ENCODE measurements around the gene MAP3K6. TPM values are rescaled to one million over a fixed set of nuclear protein-coding genes. Genes with fewer than 3 reads are reported as not detected.

MAP3K6 gene
- total and polyA plus RNA-seq, 2 of the 13 experiments (the other 11 are each of a cell fraction or from before 2014, with no cell fraction given), result 2.7 to 3.2 TPM

DNA sequence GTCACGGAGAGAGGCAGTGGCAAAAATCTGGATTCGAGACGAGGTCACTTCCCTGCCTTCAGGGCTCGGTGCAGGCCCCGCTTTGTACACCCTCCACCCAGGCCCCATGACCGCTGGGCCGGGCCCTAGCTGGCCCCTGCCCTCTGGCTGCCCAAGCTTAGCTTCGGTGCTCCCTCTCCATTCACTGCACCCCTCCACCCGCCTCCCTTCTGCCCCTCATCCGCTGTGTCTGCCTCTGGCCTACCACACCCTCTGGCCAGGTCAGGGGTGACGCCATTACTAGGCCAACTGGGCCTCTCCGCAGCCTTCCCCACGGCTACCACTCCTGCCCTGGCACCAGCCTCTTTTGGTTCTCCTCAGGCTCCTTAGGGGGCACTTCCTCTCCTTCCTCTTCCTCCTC lies 16.9 kb upstream of the MAP3K6 start:
- no peak for TF ChIP-seq DPF2 (CRISPR knock-in tag; IDR thresholded peaks at IDR 0.05; ENCODE audit: borderline replicate concordance, low read depth)
- no peak for TF ChIP-seq FIP1L1 (IDR thresholded peaks at IDR 0.05; ENCODE audit: borderline replicate concordance, insufficient read depth, low read depth, low read length)
- intact Hi-C loops (cut with micrococcal nuclease; ENCODE audit: unreplicated experiment) (no loop called here), in situ Hi-C loops (cut with HindIII; ENCODE audit: extremely low pct_ligation_motif_present, low pct_unique_long_range_greater_than_20kb) (no loop called here)
- ChIA-PET POLR2A (no interaction called here), CTCF (ENCODE audit: low intra/inter-chr PET ratio, low total read pairs) (no interaction called here)
- Histone ChIP-seq H3K4me3 (replicated peaks in 1 of 3; ENCODE audit: insufficient read depth in 1 of 3, low read depth in 2 of 3, low read length in 3 of 3) (no peak overlapping the region), H3K27ac (ENCODE audit: extremely low read length, insufficient read depth, low read length) (no peak overlapping the region), H3K4me2 (ENCODE audit: low read depth, low read length) (0 out of 2 replicates have a peak overlapping the region, but pooled peaks have one; percentile 1), H3K4me1 (ENCODE audit: insufficient read depth, low read length) (no peaks in the 10 kb centered on the region), H3K27me3 (ENCODE audit: control insufficient read depth in 1 of 2, insufficient read depth in 2 of 2, low read length in 2 of 2) (peaks cover 8 to 42% of the 10 kb centered on the region in 2 experiments), H2AFZ (ENCODE audit: low read length) (no peak overlapping the region), H3K9me3 (ENCODE audit: low read length) (no peaks in the 10 kb centered on the region), H3K9ac (ENCODE audit: insufficient read depth, low read depth, low read length) (no peak overlapping the region), H4K20me1 (ENCODE audit: insufficient read depth, low read length) (no peaks in the 10 kb centered on the region), H3K36me3 (replicated peaks in 1 of 2; ENCODE audit: control insufficient read depth in 1 of 2, insufficient read depth in 2 of 2, low read length in 2 of 2) (no peaks in the 10 kb centered on the region), H3K79me2 (ENCODE audit: insufficient read depth, low read length) (no peaks in the 10 kb centered on the region)
- FAIRE-seq (no peak), ATAC-seq (no peak), DNase-seq (ENCODE audit: low spot score) (no peak)
- WGBS (ENCODE audit: low lambda C conversion rate), result 66% methylated on average over 13 of the region's 13 CpGs
- BruUV-seq (replicated peaks), result no TSS peak

DNA sequence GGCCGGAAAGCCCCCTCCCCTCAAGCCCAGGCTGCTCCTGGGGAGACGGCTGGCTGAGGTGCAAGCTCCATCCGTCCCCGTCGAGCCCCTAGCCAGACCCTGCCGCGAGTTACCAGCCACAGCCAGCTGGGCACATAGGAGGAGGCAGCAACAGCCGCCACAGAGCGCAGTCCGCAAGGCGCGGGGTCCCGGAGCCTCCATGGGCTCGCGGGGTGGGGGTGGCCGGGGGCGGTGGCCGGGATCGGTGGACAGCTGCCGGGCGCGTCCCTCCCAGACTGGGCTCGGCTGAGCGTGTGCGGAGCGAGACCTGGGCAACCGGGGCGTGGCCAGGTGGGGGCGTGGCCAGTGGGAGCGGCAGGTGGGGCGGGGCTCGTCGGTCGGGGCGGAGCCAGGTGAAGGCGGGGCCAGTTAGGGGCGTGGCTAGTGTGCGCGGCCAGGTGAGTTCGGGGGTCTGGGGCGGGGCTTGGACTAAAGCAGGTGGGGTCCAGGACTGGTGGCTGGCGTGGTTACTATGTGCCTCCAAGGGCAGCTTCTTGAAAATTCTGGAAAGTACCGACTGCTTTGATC lies 16.4 kb upstream of the MAP3K6 start, which contains the start of gene CD164L2:
TSS of gene CD164L2 (minus strand) at position 295 of the 567 bp plus-strand sequence. CDS start at position 201, 94 bp downstream.
- H3K4me1 ChIP-seq (ENCODE audit: insufficient read depth, low read length), result no peaks in the 10 kb centered on the region
- no peak within 1 kb of the TSS for H2AFZ ChIP-seq (ENCODE audit: low read length)
- in situ Hi-C loops (cut with HindIII; ENCODE audit: extremely low pct_ligation_motif_present, low pct_unique_long_range_greater_than_20kb) (no loop called here), intact Hi-C loops (cut with micrococcal nuclease; ENCODE audit: unreplicated experiment) (no loop called here)
- no peak within 1 kb of the TSS for H3K9ac ChIP-seq (ENCODE audit: insufficient read depth, low read depth, low read length)
- ChIA-PET CTCF (ENCODE audit: low intra/inter-chr PET ratio, low total read pairs) (no interaction called here), POLR2A (no interaction called here)
- H3K4me2 ChIP-seq (ENCODE audit: low read depth, low read length), result 0 out of 2 replicates have a peak within 1 kb of the TSS, but pooled peaks have one; percentile 1
- H3K9me3 ChIP-seq (ENCODE audit: low read length), result no peaks in the 10 kb centered on the region
- BruUV-seq (replicated peaks), result no TSS peak
- H3K4me3 ChIP-seq (replicated peaks in 1 of 3; ENCODE audit: insufficient read depth in 1 of 3, low read depth in 2 of 3, low read length in 3 of 3), result no peak within 1 kb of the TSS; a peak in 1 of 6 replicates
- peaks cover 8 to 43% of the 10 kb centered on the region in 2 experiments for H3K27me3 ChIP-seq (ENCODE audit: control insufficient read depth in 1 of 2, insufficient read depth in 2 of 2, low read length in 2 of 2)
- no peaks in the 10 kb centered on the region for H3K36me3 ChIP-seq (replicated peaks in 1 of 2; ENCODE audit: control insufficient read depth in 1 of 2, insufficient read depth in 2 of 2, low read length in 2 of 2)
- no peak within 1 kb of the TSS for H3K27ac ChIP-seq (ENCODE audit: extremely low read length, insufficient read depth, low read length)
- DNase-seq (ENCODE audit: low spot score) (no peak), FAIRE-seq (no peak), ATAC-seq (peak; percentile 31)
- no peaks in the 10 kb centered on the region for H3K79me2 ChIP-seq (ENCODE audit: insufficient read depth, low read length)
- no peaks in the 10 kb centered on the region for H4K20me1 ChIP-seq (ENCODE audit: insufficient read depth, low read length)
- 52% methylated on average over 9 of the region's 43 CpGs for WGBS (ENCODE audit: low lambda C conversion rate)
- TF ChIP-seq, protein P1, sequence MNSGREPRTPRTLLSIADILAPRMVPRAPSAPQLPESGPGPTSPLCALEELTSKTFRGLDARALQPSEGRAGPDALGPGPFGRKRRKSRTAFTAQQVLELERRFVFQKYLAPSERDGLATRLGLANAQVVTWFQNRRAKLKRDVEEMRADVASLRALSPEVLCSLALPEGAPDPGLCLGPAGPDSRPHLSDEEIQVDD (CRISPR knock-in tag; IDR thresholded peaks at IDR 0.05; ENCODE audit: borderline replicate concordance), result no peak
- TF ChIP-seq, protein P2, sequence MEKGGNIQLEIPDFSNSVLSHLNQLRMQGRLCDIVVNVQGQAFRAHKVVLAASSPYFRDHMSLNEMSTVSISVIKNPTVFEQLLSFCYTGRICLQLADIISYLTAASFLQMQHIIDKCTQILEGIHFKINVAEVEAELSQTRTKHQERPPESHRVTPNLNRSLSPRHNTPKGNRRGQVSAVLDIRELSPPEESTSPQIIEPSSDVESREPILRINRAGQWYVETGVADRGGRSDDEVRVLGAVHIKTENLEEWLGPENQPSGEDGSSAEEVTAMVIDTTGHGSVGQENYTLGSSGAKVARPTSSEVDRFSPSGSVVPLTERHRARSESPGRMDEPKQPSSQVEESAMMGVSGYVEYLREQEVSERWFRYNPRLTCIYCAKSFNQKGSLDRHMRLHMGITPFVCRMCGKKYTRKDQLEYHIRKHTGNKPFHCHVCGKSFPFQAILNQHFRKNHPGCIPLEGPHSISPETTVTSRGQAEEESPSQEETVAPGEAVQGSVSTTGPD (CRISPR knock-in tag; IDR thresholded peaks at IDR 0.05), result no peak
- TF ChIP-seq JUN (CRISPR knock-in tag; IDR thresholded peaks at IDR 0.05), result no peak
- no peak for TF ChIP-seq HHEX (CRISPR knock-in tag; IDR thresholded peaks at IDR 0.05)
- TF ChIP-seq ZNF30 (CRISPR knock-in tag; IDR thresholded peaks at IDR 0.05), result no peak
- TF ChIP-seq ZNF83 (CRISPR knock-in tag; IDR thresholded peaks at IDR 0.05; ENCODE audit: borderline replicate concordance), result no peak
- TF ChIP-seq, protein P3, sequence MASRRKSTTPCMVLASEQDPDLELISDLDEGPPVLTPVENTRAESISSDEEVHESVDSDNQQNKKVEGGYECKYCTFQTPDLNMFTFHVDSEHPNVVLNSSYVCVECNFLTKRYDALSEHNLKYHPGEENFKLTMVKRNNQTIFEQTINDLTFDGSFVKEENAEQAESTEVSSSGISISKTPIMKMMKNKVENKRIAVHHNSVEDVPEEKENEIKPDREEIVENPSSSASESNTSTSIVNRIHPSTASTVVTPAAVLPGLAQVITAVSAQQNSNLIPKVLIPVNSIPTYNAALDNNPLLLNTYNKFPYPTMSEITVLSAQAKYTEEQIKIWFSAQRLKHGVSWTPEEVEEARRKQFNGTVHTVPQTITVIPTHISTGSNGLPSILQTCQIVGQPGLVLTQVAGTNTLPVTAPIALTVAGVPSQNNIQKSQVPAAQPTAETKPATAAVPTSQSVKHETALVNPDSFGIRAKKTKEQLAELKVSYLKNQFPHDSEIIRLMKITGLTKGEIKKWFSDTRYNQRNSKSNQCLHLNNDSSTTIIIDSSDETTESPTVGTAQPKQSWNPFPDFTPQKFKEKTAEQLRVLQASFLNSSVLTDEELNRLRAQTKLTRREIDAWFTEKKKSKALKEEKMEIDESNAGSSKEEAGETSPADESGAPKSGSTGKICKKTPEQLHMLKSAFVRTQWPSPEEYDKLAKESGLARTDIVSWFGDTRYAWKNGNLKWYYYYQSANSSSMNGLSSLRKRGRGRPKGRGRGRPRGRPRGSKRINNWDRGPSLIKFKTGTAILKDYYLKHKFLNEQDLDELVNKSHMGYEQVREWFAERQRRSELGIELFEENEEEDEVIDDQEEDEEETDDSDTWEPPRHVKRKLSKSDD (CRISPR knock-in tag; IDR thresholded peaks at IDR 0.05; ENCODE audit: low read depth), result no peak
- no peak for TF ChIP-seq ZNF441 (CRISPR knock-in tag; IDR thresholded peaks at IDR 0.05; ENCODE audit: borderline replicate concordance)
- no peak for TF ChIP-seq U2AF2 (IDR thresholded peaks at IDR 0.05; ENCODE audit: low read depth, low read length)
- no peak for TF ChIP-seq CENPT (CRISPR knock-in tag; IDR thresholded peaks at IDR 0.05; ENCODE audit: low read depth)
- TF ChIP-seq GATA4 (IDR thresholded peaks at IDR 0.05; ENCODE audit: borderline replicate concordance, low read depth), result no peak
- no peak for TF ChIP-seq JUND (CRISPR knock-in tag; IDR thresholded peaks at IDR 0.05)
